ENCODE measurements around the gene KCNJ2. TPM values are rescaled to one million over a fixed set of nuclear protein-coding genes. Genes with fewer than 3 reads are reported as not detected.

KCNJ2 gene
- total and polyA plus RNA-seq, 5 donors = 2.3 to 11.3 (median 8.0) TPM

- Histone ChIP-seq H3K9me3 (ENCODE audit: control insufficient read depth, low read length) (no peaks in the 10 kb centered on the region), H3K27ac (ENCODE audit: low read length) (no peak overlapping the region), H3K4me3 (ENCODE audit: low read length) (no peak overlapping the region), H3K27me3 (ENCODE audit: control insufficient read depth, insufficient read depth) (no peaks in the 10 kb centered on the region), H3K4me1 (ENCODE audit: control insufficient read depth, insufficient read depth, low read length) (no peaks in the 10 kb centered on the region)
- intact Hi-C loops (cut with DNase I) = loop anchor here in 2 of 4 donors (10.0 kb wide), 1 partner anchor 395 kb away; no protein-coding TSS in a partner anchor
- no peak for DNase-seq
- ATAC-seq = no peak
- WGBS = 56% methylated on average over 2 of the region's 2 CpGs
Observed at GRCh38 chr17:70159980-70160379, 9.4 kb upstream of the KCNJ2 start.

DNA sequence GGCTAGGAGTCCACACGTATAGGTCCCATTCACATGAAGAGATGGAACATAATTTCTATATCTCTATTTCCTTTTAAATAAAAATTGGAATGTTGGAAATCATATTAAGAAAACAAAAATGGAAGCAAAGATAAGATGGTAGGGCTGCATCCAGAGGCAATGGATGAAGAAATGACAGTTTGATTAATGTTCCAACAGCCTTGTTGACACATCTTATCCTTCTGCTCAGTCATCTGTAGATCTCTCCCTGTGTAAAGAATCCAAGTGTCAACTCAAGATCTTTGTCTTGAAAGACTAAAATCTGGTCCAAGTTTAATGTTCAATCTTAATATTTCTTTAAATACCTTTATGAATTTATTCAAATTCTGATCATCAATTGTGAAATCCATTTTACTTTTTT, 7.8 kb upstream of the KCNJ2 start:
- Histone ChIP-seq H3K27ac (ENCODE audit: low read length) (no peak overlapping the region), H3K27me3 (ENCODE audit: control insufficient read depth, insufficient read depth) (no peaks in the 10 kb centered on the region), H3K9me3 (ENCODE audit: control insufficient read depth, low read length) (no peaks in the 10 kb centered on the region), H3K4me1 (ENCODE audit: control insufficient read depth, insufficient read depth, low read length) (no peaks in the 10 kb centered on the region), H3K4me3 (ENCODE audit: low read length) (no peak overlapping the region)
- DNase-seq (no peak), ATAC-seq (no peak)
- intact Hi-C loops (cut with DNase I) = loop anchor here in 2 of 4 donors (10.0 kb wide), 1 partner anchor 393 kb away; no protein-coding TSS in a partner anchor
- WGBS = 64% methylated on average over 1 of the region's 1 CpG

- Histone ChIP-seq H3K4me1 (ENCODE audit: control insufficient read depth, insufficient read depth, low read length) (peaks cover 2% of the 10 kb centered on the region), H3K9me3 (ENCODE audit: control insufficient read depth, low read length) (no peaks in the 10 kb centered on the region), H3K4me3 (ENCODE audit: low read length) (no peak overlapping the region), H3K27ac (ENCODE audit: low read length) (no peak overlapping the region), H3K27me3 (ENCODE audit: control insufficient read depth, insufficient read depth) (no peaks in the 10 kb centered on the region)
- ATAC-seq = no peak
- WGBS = 75% methylated on average over 2 of the region's 2 CpGs
- DNase-seq = no peak
- intact Hi-C loops (cut with DNase I) = loop anchor here in 2 of 4 donors (10.0 kb wide), 1 partner anchor 389 kb away; no protein-coding TSS in a partner anchor
Observed at GRCh38 chr17:70165383-70165782, 3.9 kb upstream of the KCNJ2 start.

GRCh38 chr17:70166615-70167014, 2.7 kb upstream of the KCNJ2 start:
- no peaks in the 10 kb centered on the region for H3K9me3 ChIP-seq (ENCODE audit: control insufficient read depth, low read length)
- peaks cover 2% of the 10 kb centered on the region for H3K4me1 ChIP-seq (ENCODE audit: control insufficient read depth, insufficient read depth, low read length)
- ATAC-seq (no peak), DNase-seq (no peak)
- no peak overlapping the region for H3K4me3 ChIP-seq (ENCODE audit: low read length)
- no peak overlapping the region for H3K27ac ChIP-seq (ENCODE audit: low read length)
- intact Hi-C loops (cut with DNase I) = loop anchor here in 2 of 4 donors (10.0 kb wide), 1 partner anchor 388 kb away; no protein-coding TSS in a partner anchor
- no peaks in the 10 kb centered on the region for H3K27me3 ChIP-seq (ENCODE audit: control insufficient read depth, insufficient read depth)
- WGBS = 79% methylated on average over 4 of the region's 4 CpGs

DNA sequence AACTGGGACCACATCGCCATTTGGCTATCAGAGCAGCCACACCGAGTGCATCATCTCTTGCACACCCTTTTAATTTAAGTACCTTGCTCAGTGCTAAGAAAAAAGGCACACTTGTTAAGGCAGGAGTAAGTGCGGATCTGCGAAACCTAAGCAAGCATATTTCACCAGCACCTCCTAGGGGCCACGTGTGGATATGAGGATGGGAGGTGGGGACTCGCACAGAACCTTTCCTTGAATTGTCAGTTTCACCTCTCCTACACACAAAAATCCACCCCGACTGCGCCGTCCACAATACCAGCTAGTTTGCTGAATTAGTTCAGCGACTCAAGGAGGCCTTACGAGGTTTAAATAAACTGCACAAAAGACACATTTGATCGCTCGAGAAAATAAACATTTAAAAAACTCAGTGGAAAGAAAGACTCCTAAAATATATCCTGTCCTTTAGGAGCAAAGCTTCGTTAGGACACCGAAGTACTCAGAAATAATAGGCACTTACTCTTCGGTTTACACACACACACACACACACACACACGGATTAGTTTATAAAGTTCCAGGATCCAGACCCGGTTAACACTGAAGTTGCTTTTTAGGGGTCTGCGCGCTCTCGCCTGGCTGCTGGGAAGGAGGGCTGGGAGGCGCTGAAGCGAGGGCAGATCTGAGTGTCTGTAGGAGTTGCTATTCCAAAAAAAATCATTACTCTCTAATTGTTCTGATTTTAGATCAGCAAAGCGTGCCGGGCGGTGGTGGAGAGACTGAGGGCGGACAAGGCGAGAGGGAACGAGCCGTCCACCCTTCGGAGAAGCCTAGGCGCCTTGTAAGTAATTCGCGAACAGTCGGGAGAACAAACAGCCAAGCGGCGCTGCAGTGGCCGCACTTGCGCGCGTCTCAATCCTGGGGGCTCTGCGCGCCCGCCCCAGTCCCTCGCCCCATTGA, 1.0 kb upstream of the KCNJ2 start:
- Histone ChIP-seq H3K4me3 (ENCODE audit: low read length) (peak overlapping the region; percentile 71), H3K9me3 (ENCODE audit: control insufficient read depth, low read length) (no peaks in the 10 kb centered on the region), H3K27ac (ENCODE audit: low read length) (peak overlapping the region; percentile 46), H3K4me1 (ENCODE audit: control insufficient read depth, insufficient read depth, low read length) (peaks cover 2% of the 10 kb centered on the region), H3K27me3 (ENCODE audit: control insufficient read depth, insufficient read depth) (no peaks in the 10 kb centered on the region)
- WGBS = 1% methylated on average over 45 of the region's 45 CpGs
- intact Hi-C loops (cut with DNase I) = loop anchor here in 2 of 4 donors (10.0 kb wide), 1 partner anchor 386 kb away; no protein-coding TSS in a partner anchor
- ATAC-seq = peak; percentile 65 to 74
- peak; percentile 53 to 76 (median 75) for DNase-seq

DNA sequence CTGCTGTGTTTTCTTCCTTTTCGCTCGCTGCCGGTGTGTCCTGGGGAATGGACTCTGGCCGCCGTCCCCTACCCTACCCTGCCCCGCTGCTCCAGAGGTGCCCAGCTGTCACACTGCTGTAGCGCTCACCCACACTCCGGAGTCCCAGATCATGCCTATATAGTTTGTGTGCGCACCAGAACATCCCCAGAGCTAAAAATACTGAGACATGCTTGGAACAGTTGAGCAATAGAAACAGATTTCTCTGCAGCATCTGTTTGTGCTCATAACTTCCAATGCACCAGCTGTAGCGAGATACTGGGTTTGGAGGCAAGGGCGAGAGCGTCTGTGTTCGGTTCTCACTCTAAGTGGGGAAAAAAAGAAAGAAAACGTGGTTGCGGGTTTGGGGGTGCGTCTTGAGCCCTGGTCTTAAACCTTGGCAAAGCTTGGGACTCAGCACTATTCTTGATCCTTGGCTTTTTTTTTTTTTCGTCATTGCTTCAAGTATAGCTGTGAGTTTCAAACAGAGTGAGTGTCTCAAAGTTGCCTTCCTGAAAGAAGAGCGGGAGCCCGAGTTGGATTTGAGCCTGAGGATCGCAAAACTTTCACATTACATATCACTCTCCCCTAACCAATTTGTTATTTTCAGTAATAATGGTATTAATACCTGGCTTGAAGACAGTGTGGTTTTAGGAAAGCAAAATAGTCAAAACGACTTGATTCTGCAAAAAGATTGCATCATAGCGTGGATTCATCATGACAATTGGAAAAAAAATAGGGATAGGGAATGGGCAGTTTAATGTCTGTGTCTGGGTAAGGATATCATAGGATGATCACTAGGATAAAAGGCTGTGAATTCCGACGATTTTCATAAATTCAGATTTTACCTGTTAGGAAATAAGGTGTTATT, 621 bp downstream of the KCNJ2 start:
- intact Hi-C loops (cut with DNase I) = loop anchor here in 2 of 4 donors (10.0 kb wide), 1 partner anchor 385 kb away; no protein-coding TSS in a partner anchor
- no peaks in the 10 kb centered on the region for H3K9me3 ChIP-seq (ENCODE audit: control insufficient read depth, low read length)
- H3K27me3 ChIP-seq (ENCODE audit: control insufficient read depth, insufficient read depth) = no peaks in the 10 kb centered on the region
- ATAC-seq = peak; percentile 58
- peak overlapping the region; percentile 71 for H3K4me3 ChIP-seq (ENCODE audit: low read length)
- H3K27ac ChIP-seq (ENCODE audit: low read length) = peak overlapping the region; percentile 65
- WGBS = 5% methylated on average over 24 of the region's 24 CpGs
- peaks cover 2% of the 10 kb centered on the region for H3K4me1 ChIP-seq (ENCODE audit: control insufficient read depth, insufficient read depth, low read length)
- DNase-seq = peak in 1 of 3 donors; percentile 29

GRCh38 chr17:70171159-70171558, 1.8 kb downstream of the KCNJ2 start:
- H3K9me3 ChIP-seq (ENCODE audit: control insufficient read depth, low read length) = no peaks in the 10 kb centered on the region
- DNase-seq (no peak), ATAC-seq (no peak)
- no peak overlapping the region for H3K27ac ChIP-seq (ENCODE audit: low read length)
- H3K27me3 ChIP-seq (ENCODE audit: control insufficient read depth, insufficient read depth) = no peaks in the 10 kb centered on the region
- WGBS = 35% methylated on average over 5 of the region's 5 CpGs
- peaks cover 2% of the 10 kb centered on the region for H3K4me1 ChIP-seq (ENCODE audit: control insufficient read depth, insufficient read depth, low read length)
- intact Hi-C loops (cut with DNase I) = no loop called here
- H3K4me3 ChIP-seq (ENCODE audit: low read length) = peak overlapping the region; percentile 71

- DNase-seq = no peak
- WGBS = 55% methylated on average over 2 of the region's 2 CpGs
- Histone ChIP-seq H3K4me1 (ENCODE audit: control insufficient read depth, insufficient read depth, low read length) (peaks cover 2% of the 10 kb centered on the region), H3K27me3 (ENCODE audit: control insufficient read depth, insufficient read depth) (no peaks in the 10 kb centered on the region), H3K9me3 (ENCODE audit: control insufficient read depth, low read length) (no peaks in the 10 kb centered on the region), H3K4me3 (ENCODE audit: low read length) (no peak overlapping the region), H3K27ac (ENCODE audit: low read length) (no peak overlapping the region)
- no peak for ATAC-seq
- intact Hi-C loops (cut with DNase I) = no loop called here
Observed at GRCh38 chr17:70172449-70172848, 3.1 kb downstream of the KCNJ2 start.

- DNase-seq = no peak
- no peaks in the 10 kb centered on the region for H3K27me3 ChIP-seq (ENCODE audit: control insufficient read depth, insufficient read depth)
- no peak for ATAC-seq
- no peaks in the 10 kb centered on the region for H3K9me3 ChIP-seq (ENCODE audit: control insufficient read depth, low read length)
- intact Hi-C loops (cut with DNase I) = no loop called here
- 69% methylated on average over 2 of the region's 2 CpGs for WGBS
- H3K27ac ChIP-seq (ENCODE audit: low read length) = no peak overlapping the region
- peaks cover under 1% of the 10 kb centered on the region for H3K4me1 ChIP-seq (ENCODE audit: control insufficient read depth, insufficient read depth, low read length)
- no peak overlapping the region for H3K4me3 ChIP-seq (ENCODE audit: low read length)
Observed at GRCh38 chr17:70172923-70173322, 3.6 kb downstream of the KCNJ2 start.

- Histone ChIP-seq H3K27me3 (ENCODE audit: control insufficient read depth, insufficient read depth) (no peaks in the 10 kb centered on the region), H3K27ac (ENCODE audit: low read length) (no peak overlapping the region), H3K9me3 (ENCODE audit: control insufficient read depth, low read length) (no peaks in the 10 kb centered on the region), H3K4me1 (ENCODE audit: control insufficient read depth, insufficient read depth, low read length) (no peaks in the 10 kb centered on the region), H3K4me3 (ENCODE audit: low read length) (no peak overlapping the region)
- DNase-seq (no peak), ATAC-seq (no peak)
- 53% methylated on average over 4 of the region's 4 CpGs for WGBS
- intact Hi-C loops (cut with DNase I) = no loop called here
Observed at GRCh38 chr17:70173681-70174080, 4.3 kb downstream of the KCNJ2 start.

Data from right cardiac atrium (tissue), 5 donors.